SK-N-MC (cell line): Measurements from ENCODE around the gene VSTM4.

ENCODE experiments used
- FOXP2 ChIP-seq: optimal IDR thresholded peaks from 2 replicates; pipeline ENCODE3; 2011; ENCODE audit warnings: mild to moderate bottlenecking, moderate library complexity; ENCODE audit not compliant: insufficient read depth; ENCODE audit errors: extremely low read length, control extremely low read depth
- POLR2AphosphoS5 ChIP-seq: IDR thresholded peaks from 2 replicates; pipeline ENCODE4 v1.6.1; 2012; ENCODE audit warnings: mild to moderate bottlenecking, low read depth, low read length, borderline replicate concordance

DNA sequence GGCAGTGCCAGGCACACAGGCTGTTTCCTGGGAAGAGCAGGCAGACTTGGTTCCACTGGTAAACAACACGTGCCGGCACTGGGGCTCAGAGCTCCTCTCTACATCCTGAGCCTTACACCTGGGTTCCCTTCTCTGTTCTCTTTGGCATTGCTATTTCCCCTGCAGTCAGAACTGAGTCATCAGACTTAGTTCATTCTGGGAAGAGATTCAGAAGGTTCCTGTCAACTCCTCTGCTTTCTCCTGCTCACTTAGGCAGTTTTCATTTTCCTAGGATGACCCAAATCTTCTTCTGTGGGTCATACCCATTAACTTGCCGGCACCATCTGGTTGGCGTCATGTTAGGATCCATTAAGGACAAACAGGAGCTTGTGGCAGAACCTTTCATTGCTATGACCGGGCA lies 142.3 kb downstream of the VSTM4 start:
- TF ChIP-seq FOXP2 (no peak), POLR2AphosphoS5 (no peak)
